ENCODE results near the gene MLF1.

GRCh38 chr3:158563076-158563475 is 7.9 kb upstream of the MLF1 start:
- no peak for TF ChIP-seq CTCF (IDR thresholded peaks at IDR 0.05)
- TF ChIP-seq POLR2A (IDR thresholded peaks at IDR 0.05), result no peak
